HG02938 (cell line): ENCODE results near the gene NRIP2.
"Not testable (repeated sequence)": the region's sequence is repeated elsewhere in the genome, so short reads cannot be mapped to it uniquely, and the experiment has no call there.

Source experiments
- ATAC-seq: cut with Tn5 transposase; IDR thresholded peaks from one replicate; pipeline ENCODE4 v1.9.1; 2021; ENCODE audit warnings: mild to moderate bottlenecking, moderate library complexity; ENCODE audit not compliant: unreplicated experiment

The NRIP2 gene, protein sequence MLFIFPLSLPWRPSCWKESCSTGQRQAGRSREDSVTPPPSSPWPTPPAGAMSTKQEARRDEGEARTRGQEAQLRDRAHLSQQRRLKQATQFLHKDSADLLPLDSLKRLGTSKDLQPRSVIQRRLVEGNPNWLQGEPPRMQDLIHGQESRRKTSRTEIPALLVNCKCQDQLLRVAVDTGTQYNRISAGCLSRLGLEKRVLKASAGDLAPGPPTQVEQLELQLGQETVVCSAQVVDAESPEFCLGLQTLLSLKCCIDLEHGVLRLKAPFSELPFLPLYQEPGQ

GRCh38 chr12:2834581-2835491 is at the start of gene NRIP2:
Gene NRIP2 (minus strand): TSS chr12:2835035. CDS start chr12:2834983, 52 bp downstream.
- ATAC-seq, result no peak

DNA sequence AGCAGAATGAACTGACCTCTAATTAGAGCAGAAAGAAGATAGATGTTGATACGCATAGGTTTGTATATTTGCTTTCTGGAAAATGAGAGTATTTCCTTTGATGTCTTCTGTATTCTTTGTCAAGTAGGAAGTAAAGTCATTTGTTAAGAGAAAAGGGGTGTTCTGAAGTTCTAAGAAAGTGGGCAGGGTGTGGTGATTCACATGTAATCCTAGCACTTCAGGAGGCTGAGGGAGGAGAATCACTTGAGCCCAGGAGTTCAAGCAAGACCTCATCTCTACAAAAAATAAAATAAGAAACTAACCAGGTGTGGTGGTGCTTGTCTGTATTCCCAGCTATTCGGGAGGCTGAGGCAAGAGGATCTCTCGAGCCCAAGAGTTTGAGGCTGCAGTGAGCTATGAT is 45.0 kb upstream of the NRIP2 start:
- no peak for ATAC-seq

DNA sequence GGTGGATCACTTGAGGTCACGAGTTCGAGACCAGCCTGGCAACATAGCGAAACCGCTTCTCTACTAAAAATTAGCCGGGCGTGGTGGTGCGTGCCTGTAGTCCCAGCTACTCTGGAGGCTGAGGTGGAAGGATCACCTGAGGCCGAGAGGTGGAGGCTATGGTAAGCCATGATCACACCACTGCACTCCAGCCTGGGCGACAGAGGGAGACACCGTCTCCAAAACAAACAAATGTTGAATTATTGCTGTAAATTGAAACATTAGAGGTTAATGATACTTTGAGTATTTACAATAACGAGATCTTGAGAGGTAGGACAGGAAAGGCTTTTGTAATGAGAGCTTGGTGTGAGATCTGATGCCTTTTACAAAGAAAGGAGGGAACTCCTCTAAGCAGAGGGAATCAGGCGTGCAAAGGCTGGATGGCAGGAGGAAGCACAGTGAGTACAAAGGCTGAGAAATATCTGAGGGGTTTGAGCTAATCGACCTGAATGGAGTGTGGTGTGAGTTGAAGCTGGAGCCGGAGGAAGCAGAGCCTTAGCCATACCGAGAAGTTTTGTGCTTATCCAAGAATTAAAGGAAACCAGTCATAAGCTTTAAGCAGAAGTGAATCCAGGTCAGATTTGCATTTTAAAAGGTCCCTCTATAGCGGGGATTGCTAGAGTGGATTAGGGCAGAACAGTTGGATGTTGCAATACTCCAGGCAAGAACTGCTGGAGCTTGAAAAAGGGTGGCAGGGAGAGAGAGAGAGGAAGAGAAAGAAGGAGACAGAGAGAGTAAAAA is 43.3 kb upstream of the NRIP2 start:
- no peak for ATAC-seq

DNA sequence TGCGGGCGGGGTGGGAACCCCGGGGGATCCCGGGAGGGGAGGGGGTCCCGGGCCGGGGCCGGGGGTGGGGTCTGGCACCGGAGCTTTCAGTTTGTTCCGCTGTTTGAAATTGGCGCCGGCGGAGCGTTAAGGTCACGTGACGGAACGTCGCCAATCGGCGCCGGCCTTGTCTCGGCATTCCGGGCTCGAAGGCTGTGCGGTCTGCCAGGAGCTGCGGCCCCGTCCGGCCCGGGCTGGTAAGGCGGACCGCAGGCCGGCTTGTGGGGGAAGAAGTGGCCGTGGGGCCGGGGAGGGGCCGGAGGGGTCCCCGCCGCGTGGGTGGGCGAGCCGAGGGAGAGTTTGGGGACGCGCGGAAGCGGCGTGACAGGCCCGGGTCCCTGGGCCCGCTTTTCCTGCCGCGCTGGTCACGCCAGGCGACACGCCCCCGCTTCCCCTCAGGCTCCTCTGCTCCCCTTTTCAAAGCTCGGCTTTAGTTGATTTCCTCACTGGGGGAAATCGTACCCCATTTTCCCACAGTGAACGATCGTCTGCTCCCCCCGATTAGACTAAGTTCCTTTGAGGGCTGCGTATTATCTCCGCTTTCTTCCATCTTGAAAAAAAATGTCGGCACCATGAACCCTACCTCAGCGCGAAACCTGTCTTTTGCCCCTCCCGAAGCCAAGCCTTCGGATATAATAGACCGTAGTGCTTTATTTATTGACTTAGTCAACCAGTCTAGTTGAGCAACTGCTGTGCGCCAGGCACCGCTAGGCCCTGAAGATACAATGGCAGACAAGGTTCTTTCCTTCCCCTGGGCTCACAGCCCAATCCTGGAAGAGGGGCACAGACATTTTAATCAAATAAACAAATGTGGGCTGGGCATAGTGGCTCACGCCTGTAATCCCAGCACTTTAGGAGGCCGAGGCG is 42.5 kb upstream of the NRIP2 start, which contains the start of the genes FOXM1 and RHNO1:
Gene FOXM1, minus strand, starts transcription at position 128 of the 906 bp plus-strand sequence. CDS start 2,696 bp downstream, outside the sequence.
Gene RHNO1, plus strand, starts transcription at position 177 of the 906 bp plus-strand sequence. CDS start 8,144 bp downstream, outside the sequence.
- peak; percentile 66 for ATAC-seq

DNA sequence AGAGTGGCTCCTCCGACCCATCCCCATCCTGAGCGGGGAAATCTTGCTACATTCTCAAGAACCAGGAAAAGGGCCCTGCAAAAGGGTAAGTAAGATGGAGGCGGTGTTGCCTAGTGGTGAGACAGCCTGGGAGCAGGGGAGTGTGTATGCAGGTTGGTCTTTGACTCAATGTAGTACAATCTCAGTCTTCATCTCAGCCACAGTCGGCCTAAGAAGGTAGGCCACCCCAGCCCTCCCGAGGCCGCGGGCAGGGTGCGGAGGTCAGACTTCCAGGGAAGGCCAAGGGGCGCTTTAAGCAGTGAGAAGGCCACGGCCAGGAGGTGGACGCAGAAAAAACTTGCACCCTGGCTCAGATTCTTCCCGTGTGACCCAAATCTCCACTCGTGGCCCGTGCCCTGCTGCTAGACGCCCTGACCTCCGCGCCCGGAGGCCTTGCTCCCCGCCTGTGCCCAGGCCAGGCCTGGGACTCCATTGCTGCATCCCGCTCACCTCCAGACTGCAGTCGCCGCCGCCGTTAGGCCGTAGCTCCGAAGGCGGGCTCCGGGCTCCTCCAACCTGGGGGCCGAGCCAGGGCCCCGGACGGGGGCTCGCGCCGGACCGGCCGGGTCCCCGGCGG is 41.7 kb upstream of the NRIP2 start:
- peak; percentile 28 for ATAC-seq

GRCh38 chr12:2868986-2869632 is 34.3 kb upstream of the NRIP2 start:
- ATAC-seq, result not testable (repeated sequence)

DNA sequence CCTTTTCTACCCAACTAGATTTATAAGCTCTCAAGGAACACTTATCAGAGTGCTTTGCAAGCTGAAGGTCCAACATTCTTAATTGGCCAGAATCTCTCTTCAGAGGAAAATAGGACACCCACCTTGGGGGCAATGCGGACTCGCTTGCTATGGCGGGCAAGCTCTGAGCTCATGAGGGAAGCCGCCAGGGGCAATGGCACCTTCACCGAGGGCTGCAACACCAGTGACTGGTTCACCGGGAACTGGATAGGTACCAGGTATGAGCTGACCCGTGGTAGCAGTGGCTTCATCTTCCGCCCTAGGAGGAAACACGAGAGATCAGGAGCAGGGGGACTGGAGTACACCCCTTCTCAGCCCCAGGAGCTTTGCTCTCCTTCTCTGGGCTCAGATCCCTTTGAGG is 29.4 kb upstream of the NRIP2 start:
- no peak for ATAC-seq

DNA sequence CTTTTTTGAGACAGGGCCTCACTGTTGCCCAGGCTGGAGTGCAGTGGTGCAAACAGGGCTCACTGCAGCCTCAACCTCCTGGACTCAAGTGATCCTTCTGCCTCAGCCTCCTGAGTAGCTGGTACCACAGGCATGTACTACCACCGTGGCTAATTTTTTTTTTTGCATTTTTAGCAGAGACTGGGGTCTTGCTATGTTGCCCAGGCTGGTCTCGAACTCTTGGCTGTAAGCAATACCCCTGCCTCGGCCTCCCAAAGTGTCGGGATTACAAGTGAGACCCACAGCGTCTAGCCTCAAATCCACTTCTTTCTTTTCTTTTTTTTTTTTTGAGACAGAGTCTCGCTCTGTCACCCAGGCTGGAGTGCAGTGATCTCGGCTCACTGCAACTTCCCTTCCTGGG is 28.6 kb upstream of the NRIP2 start:
- not testable (repeated sequence) for ATAC-seq

DNA sequence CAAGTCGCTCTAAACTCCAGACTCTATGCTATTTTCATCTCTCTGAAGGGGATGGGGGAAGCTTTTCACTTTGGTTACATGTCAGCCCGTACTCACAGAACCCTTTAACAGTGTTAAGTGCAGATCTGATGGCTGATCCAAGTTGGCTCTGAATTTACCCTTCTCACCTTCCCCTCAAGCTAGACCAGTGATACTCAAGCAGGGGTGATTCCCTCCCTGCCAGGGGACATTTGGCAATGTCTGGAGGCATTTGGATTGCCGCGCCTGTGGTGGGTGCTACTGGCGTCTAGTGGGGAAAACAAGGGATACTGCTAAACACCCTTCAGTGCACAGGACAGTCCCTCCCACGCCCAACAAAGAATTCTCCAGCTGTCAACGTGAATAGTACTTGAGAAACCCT is 28.0 kb upstream of the NRIP2 start:
- no peak for ATAC-seq

DNA sequence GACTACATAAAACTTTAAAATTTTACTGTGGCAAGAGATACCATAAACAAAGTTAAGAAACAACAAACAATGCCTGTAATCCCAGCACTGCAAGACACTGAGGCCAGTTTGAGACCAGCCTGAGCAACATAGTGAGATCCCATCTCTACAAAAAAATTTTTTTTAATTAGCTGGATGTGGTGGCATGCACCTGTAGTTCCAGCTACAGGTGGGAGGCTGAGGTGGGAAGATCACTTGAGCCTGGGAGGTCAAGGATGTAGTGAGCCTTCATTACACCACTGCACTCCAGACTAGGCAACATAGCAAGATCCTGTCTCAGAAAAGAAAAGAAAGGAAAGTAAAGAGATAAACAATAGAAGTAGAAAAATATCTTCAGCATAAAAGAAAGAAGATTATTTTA is 25.3 kb upstream of the NRIP2 start:
- ATAC-seq, result no peak

- no peak for ATAC-seq
These were observed 24.1 kb upstream of the NRIP2 start for GRCh38 chr12:2858944-2859421.

DNA sequence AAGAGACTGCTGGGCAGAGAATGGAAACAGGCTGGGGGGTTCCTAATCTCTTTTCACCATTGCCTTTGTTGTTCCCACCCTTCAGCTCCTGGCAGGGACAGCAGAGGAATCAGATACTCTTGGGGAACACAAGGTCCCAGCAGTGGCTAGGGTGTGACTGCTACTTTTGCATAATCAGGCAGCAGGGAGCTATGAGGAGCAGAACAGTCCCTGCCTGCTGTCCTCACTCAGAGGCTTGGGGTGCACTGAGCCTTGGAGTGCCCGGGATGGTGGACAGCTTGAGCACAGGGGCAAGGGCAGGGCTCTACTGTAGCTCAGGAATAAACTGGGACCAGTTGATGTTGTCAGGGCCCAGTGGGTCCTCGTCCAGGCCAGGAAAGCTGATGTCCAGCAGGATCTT is 23.5 kb upstream of the NRIP2 start:
- no peak for ATAC-seq

DNA sequence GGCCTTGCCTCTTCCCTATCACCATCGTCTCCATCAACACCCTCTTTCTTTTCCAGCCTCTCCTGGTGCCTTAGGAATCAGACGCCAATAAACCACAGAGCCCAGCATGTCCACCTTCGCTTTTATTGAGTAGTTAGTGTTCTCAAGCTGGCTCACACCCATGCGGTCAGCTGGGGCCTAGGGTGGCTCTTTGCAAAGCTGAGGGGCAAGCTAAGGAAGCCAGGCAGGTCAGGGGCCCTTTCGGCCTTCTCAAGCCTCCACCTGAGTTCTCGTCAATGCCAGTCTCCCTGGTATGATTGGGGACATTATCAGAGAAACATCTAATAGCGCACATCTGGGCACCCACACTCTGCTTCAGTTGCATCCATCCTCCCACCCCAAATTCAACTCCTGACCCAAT is 22.7 kb upstream of the NRIP2 start:
- no peak for ATAC-seq

DNA sequence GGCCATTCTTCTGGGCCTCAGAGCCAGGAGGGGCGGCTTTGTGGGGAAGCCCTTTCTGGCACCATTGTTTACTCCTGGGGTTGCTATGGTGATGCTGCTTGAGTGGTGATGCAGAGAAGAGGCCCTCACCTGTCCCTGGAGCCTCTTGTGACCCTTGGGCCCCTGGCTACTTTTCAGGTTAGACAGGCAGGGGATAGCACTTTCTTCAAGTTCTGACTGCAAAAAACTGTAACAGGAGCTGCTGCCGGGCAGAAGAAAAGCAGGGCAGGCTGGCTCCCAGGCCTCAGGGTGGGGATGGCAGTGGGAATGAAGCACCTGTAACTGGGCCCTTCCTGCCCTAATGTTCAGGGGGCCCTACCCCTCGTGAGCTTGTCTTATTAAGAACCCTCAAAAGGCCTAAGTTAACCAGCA is 22.2 kb upstream of the NRIP2 start, which contains the start of gene TEX52:
Gene TEX52, minus strand, starts transcription at position 19 of the 411 bp plus-strand sequence. Its CDS starts 13 bp downstream, at position 6.
- ATAC-seq, result no peak

GRCh38 chr12:2856051-2856450 is 21.2 kb upstream of the NRIP2 start:
- ATAC-seq, result no peak

- no peak for ATAC-seq
These were observed 20.7 kb upstream of the NRIP2 start for GRCh38 chr12:2855546-2855945.

- ATAC-seq, result no peak
These were observed 20.0 kb upstream of the NRIP2 start for GRCh38 chr12:2854669-2855453.

- no peak for ATAC-seq
These were observed 18.8 kb upstream of the NRIP2 start for GRCh38 chr12:2853626-2854025.
